ENCODE results near the gene DBN1. TPM values are rescaled to one million over a fixed set of nuclear protein-coding genes. Genes with fewer than 3 reads are reported as not detected.

DBN1 gene
- total RNA-seq, 1 experiment from 2014 or later, result 144 TPM

DNA sequence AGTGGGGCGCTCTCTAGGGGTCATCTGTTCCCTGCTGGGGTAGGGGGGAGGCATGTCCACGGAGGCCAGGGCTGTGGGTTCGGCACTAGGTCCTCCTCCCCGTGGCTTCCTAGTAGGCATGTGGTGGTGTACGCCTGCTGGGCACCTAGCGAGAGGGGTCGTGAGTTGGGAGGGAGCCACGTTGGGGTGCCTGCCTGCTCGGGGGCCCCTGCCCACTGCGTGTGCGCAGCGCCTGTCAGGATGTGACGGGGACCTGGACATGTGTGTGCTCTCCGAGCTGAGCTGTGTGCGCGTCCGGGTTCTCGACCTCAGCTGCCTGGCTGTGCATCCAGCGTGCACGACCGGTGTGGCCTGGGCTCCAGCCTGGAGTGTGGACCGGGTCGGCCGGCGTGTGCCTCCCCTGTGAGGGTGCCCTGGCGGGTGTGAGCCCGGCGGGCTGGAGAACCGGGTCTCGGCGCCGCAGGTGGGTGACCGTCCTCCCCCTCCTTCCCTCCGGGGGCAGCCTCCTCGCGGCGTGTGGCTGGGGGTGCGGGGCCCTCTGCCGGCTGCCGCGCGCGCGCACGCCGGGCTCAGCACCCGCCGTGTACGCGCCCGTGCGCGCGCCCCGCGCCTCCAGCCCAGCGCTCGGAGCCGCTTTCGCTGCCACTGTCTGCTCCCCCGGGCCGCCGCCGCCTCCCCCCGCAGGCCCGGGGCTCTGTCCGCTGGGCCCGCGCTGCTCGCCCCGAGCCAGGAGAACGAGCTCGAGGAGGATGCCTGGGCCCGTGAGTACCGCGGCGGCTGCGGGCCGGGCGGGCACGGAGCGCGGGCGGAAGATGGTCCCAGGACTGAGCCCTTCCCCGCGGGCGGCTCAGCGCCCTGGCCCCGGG lies 27.0 kb downstream of the DBN1 start, which contains the start of gene PRR7:
TSS of gene PRR7 (plus strand) at position 615 of the 866 bp plus-strand sequence. CDS start 8,254 bp downstream, outside the sequence.
- peak within 1 kb of the TSS; percentile 78 for H3K4me3 ChIP-seq (ENCODE audit: low read depth, low read length)

DNA sequence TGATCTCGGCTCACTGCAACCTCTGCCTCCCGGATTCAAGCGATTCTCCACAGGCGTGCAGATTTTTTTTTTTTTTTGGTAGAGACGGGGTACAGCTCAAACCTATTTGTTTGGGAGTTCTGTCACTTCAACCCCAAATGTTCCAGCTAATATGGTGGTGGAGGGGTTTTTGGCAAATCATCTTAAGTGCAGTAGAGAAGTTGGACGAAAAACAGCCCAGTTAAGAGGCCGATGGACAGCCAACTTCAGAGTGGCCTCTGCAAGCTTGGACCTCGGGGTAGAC lies 27.6 kb downstream of the DBN1 start:
- POLR2A ChIA-PET, result interaction anchor here (0.6 to 5.0 kb wide), 2 partner anchors 19 to 558 kb away, joined by 6 to 43 read pairs; partner anchors contain the start of gene GRK6
- peak overlapping the region; percentile 70 for H3K4me3 Mint-ChIP-seq (ENCODE audit: unreplicated experiment)
- no peaks in the 10 kb centered on the region for H3K9me3 ChIP-seq
- peak overlapping the region; percentile 78 for H3K4me3 ChIP-seq (ENCODE audit: low read depth, low read length)
- TF ChIP-seq CTCF (IDR thresholded peaks at IDR 0.05; ENCODE audit: insufficient read depth in 1 of 2, low read depth in 1 of 2, low read length in 1 of 2, severe bottlenecking in 1 of 2, unreplicated experiment in 1 of 2), result no peak
- DNase-seq, result no peak
- H3K27me3 Mint-ChIP-seq (ENCODE audit: insufficient read depth, unreplicated experiment), result peaks cover 6% of the 10 kb centered on the region
- H3K27me3 ChIP-seq (replicated peaks; ENCODE audit: control insufficient read depth, insufficient read depth, low read length), result no peaks in the 10 kb centered on the region
- peaks cover 8% of the 10 kb centered on the region for H3K4me1 Mint-ChIP-seq (ENCODE audit: low read depth, unreplicated experiment)
- no peaks in the 10 kb centered on the region; the same call in 1 of the 2 replicates for H3K36me3 ChIP-seq (ENCODE audit: control insufficient read depth, insufficient read depth, low read length)
- BruUV-seq (replicated peaks), result no TSS peak
- CTCF ChIA-PET, result interaction anchor here (0.7 to 6.4 kb wide), 5 partner anchors 9 to 67 kb away, joined by 3 to 78 read pairs (median 5); no protein-coding TSS in a partner anchor
- H3K36me3 Mint-ChIP-seq (ENCODE audit: insufficient read depth, unreplicated experiment), result peaks cover 59% of the 10 kb centered on the region
- no peaks in the 10 kb centered on the region for H3K9me3 Mint-ChIP-seq (ENCODE audit: unreplicated experiment)
- intact Hi-C loops (cut with micrococcal nuclease; ENCODE audit: unreplicated experiment), result loop anchor here (2.0 kb wide), 2 partner anchors 19 to 41 kb away; partner anchors contain the start of gene GRK6
- peaks cover 6% of the 10 kb centered on the region; the same call in 1 of the 2 replicates for H3K4me1 ChIP-seq
- H3K27ac Mint-ChIP-seq (ENCODE audit: unreplicated experiment), result peak overlapping the region; percentile 56

More for the DNA sequence above, 27.0 kb downstream of the DBN1 start, which contains the start of gene PRR7:
- Mint-ChIP-seq H3K4me3 (ENCODE audit: unreplicated experiment) (peak within 1 kb of the TSS; percentile 70), H3K36me3 (ENCODE audit: insufficient read depth, unreplicated experiment) (peaks cover 59% of the 10 kb centered on the region), H3K27ac (ENCODE audit: unreplicated experiment) (peak within 1 kb of the TSS; percentile 56), H3K9me3 (ENCODE audit: unreplicated experiment) (no peaks in the 10 kb centered on the region), H3K4me1 (ENCODE audit: low read depth, unreplicated experiment) (peaks cover 8% of the 10 kb centered on the region), H3K27me3 (ENCODE audit: insufficient read depth, unreplicated experiment) (peaks cover 6% of the 10 kb centered on the region)
- no TSS peak for BruUV-seq (replicated peaks)
- Histone ChIP-seq H3K36me3 (ENCODE audit: control insufficient read depth, insufficient read depth, low read length) (no peaks in the 10 kb centered on the region; the same call in 1 of the 2 replicates), H3K27me3 (replicated peaks; ENCODE audit: control insufficient read depth, insufficient read depth, low read length) (no peaks in the 10 kb centered on the region), H3K9me3 (no peaks in the 10 kb centered on the region), H3K4me1 (peaks cover 6% of the 10 kb centered on the region; the same call in 1 of the 2 replicates)
- CTCF ChIA-PET, result interaction anchor here (0.6 to 6.4 kb wide), 9 partner anchors 9 to 360 kb away, joined by 3 to 78 read pairs (median 6); partner anchors contain the start of genes FGFR4 and GRK6
- no peak for TF ChIP-seq CTCF (IDR thresholded peaks at IDR 0.05; ENCODE audit: insufficient read depth in 1 of 2, low read depth in 1 of 2, low read length in 1 of 2, severe bottlenecking in 1 of 2, unreplicated experiment in 1 of 2)
- POLR2A ChIA-PET, result interaction anchor here (0.6 to 5.0 kb wide), 3 partner anchors 20 to 557 kb away, joined by 3 to 43 read pairs (median 6); partner anchors contain the start of gene GRK6
- intact Hi-C loops (cut with micrococcal nuclease; ENCODE audit: unreplicated experiment), result loop anchor here (2.0 kb wide), 2 partner anchors 20 to 42 kb away; partner anchors contain the start of gene GRK6
- DNase-seq, result peak; percentile 70 to 84

Data from Caco-2 (cell line).